LNCaP clone FGC (cell line): ENCODE results near the gene PNPLA6.

Experiments
- DNase-seq: peaks from one replicate; pipeline ENCODE4 v3.0.0-alpha.2; 2011; ENCODE audit warnings: low read depth
- H3K4me3 ChIP-seq: 2 replicates; pipeline ENCODE4 v1.5.1; 2011; ENCODE audit warnings: mild to moderate bottlenecking, low read depth, low read length, control low read depth
- CTCF ChIP-seq: IDR thresholded peaks from 2 replicates; pipeline ENCODE4 v1.5.1; 2012; ENCODE audit warnings: mild to moderate bottlenecking; ENCODE audit not compliant: control insufficient read depth, insufficient read depth; ENCODE audit errors: extremely low read depth

PNPLA6 gene

GRCh38 chr19:7521551-7522071 lies 13.9 kb upstream of the PNPLA6 start:
- H3K4me3 ChIP-seq, result no peak overlapping the region; the same call in 1 of the 2 replicates
- DNase-seq, result no peak
- TF ChIP-seq CTCF, result no peak

- peak; percentile 79 for DNase-seq
- H3K4me3 ChIP-seq, result peak within 1 kb of the TSS; percentile 87
- no peak for TF ChIP-seq CTCF
These were observed 13.2 kb upstream of the PNPLA6 start, which contains the start of gene MCOLN1 for GRCh38 chr19:7522072-7522922. TSS of gene MCOLN1 (plus strand) at chr19:7522624. CDS start at chr19:7522751, 127 bp downstream.

GRCh38 chr19:7522923-7523667 lies 12.4 kb upstream of the PNPLA6 start:
- DNase-seq, result no peak
- peak overlapping the region; percentile 87 for H3K4me3 ChIP-seq
- no peak for TF ChIP-seq CTCF

- no peak for DNase-seq
- H3K4me3 ChIP-seq, result no peak overlapping the region
- no peak for TF ChIP-seq CTCF
These were observed 11.0 kb upstream of the PNPLA6 start for GRCh38 chr19:7524523-7524922.

- TF ChIP-seq CTCF, result no peak
- DNase-seq, result no peak
- H3K4me3 ChIP-seq, result no peak overlapping the region
These were observed 10.4 kb upstream of the PNPLA6 start for GRCh38 chr19:7524992-7525739.

GRCh38 chr19:7526059-7526929 lies 9.2 kb upstream of the PNPLA6 start:
- no peak for DNase-seq

More at GRCh38 chr19:7526059-7526929, 9.2 kb upstream of the PNPLA6 start:
- TF ChIP-seq CTCF, result no peak
- H3K4me3 ChIP-seq, result no peak overlapping the region
